ENCODE data around the gene DLG2. TPM values are rescaled to one million over a fixed set of nuclear protein-coding genes. Genes with fewer than 3 reads are reported as not detected.

The DLG2 gene
- total and polyA plus RNA-seq, 3 experiments from 2014 or later, result 0.81 to 1.5 (median 1.3) TPM

DNA sequence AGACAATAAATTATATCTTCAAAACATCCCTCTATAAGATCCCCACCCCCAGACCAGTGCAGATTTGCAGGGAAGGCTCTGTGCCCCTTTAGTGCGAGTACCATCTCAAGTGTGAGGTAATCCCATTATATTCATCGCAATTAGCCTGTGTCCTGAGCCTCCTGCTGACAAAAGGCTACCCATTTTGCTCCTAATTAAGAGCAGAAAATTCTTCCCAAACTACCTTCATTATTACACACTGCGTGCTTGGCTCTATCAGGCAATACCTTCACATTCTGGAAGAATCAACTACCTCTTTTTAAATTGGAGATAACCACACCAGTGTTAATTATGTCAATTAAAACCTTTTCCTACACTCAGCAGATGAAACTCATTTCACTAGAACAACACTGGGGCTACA lies 1207.5 kb downstream of the DLG2 start:
- H3K36me3 ChIP-seq (ENCODE audit: insufficient read depth, low read length), result no peaks in the 10 kb centered on the region
- Mint-ChIP-seq H3K27ac (no peak overlapping the region), H3K4me3 (no peak overlapping the region), H3K27me3 (no peaks in the 10 kb centered on the region), H3K36me3 (no peaks in the 10 kb centered on the region), H3K9me3 (peaks cover 7 to 48% (median 14%) of the 10 kb centered on the region in 5 donors), H3K4me1 (no peaks in the 10 kb centered on the region)
- no peaks in the 10 kb centered on the region for H3K4me1 ChIP-seq (ENCODE audit: insufficient read depth, low read length)
- no peak for DNase-seq
- no peaks in the 10 kb centered on the region for H3K9me3 ChIP-seq (ENCODE audit: low read length)
- ChIA-PET CTCF (no interaction called here), POLR2A (no interaction called here)
- H3K27ac ChIP-seq (ENCODE audit: low read depth, low read length), result no peak overlapping the region
- no peaks in the 10 kb centered on the region for H3K27me3 ChIP-seq (ENCODE audit: insufficient read depth, low read length, poor library complexity, severe bottlenecking)
- H3K4me3 ChIP-seq (ENCODE audit: low read length), result no peak overlapping the region

DNA sequence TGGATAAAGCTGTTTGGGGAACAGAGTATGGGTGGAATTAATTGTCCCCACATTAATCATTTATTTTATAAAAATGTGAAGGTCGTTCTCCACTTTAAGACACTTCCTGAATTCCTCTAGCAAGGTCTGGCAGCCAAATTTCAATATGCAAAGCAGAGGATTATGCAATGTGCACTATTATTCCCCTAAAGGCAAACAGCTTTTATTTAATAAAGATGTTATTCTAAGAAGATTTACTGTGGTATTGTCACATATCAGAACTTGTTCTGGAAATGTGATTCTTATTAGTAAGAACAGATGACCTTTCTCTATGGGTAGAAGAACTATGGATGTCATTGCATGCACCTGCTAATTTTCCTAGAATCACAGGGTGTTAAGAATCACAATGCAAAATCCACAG lies 1212.2 kb downstream of the DLG2 start:
- Histone ChIP-seq H3K9me3 (ENCODE audit: low read length) (no peaks in the 10 kb centered on the region), H3K4me3 (ENCODE audit: low read length) (no peak overlapping the region), H3K27me3 (ENCODE audit: insufficient read depth, low read length, poor library complexity, severe bottlenecking) (no peaks in the 10 kb centered on the region), H3K36me3 (ENCODE audit: insufficient read depth, low read length) (no peaks in the 10 kb centered on the region), H3K4me1 (ENCODE audit: insufficient read depth, low read length) (no peaks in the 10 kb centered on the region), H3K27ac (ENCODE audit: low read depth, low read length) (no peak overlapping the region)
- no peaks in the 10 kb centered on the region for H3K4me1 Mint-ChIP-seq
- DNase-seq, result no peak
- no peaks in the 10 kb centered on the region for H3K36me3 Mint-ChIP-seq
- ChIA-PET POLR2A (no interaction called here), CTCF (no interaction called here)
- no peak overlapping the region for H3K4me3 Mint-ChIP-seq
- peaks cover 4 to 42% (median 12%) of the 10 kb centered on the region in 5 donors for H3K9me3 Mint-ChIP-seq
- H3K27ac Mint-ChIP-seq, result no peak overlapping the region
- no peaks in the 10 kb centered on the region for H3K27me3 Mint-ChIP-seq

DNA sequence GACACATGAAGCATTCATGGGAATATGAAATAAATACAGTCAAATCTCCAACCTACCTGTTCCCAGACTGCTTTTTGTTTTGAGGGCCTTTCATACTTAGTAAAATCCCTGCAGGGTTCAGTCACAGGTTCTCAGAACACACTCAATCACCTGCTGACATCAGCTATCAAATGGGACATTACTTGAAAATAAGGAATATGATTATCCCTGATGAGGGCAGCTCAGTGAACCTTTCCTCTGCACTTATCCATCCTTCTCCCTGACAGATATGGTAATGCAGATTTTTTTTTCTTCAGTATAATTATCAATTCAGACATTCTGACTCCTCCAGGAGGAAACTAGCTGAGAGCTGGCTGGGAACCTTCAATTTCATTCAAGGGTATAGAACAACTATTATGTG lies 1213.6 kb downstream of the DLG2 start:
- H3K4me3 Mint-ChIP-seq, result no peak overlapping the region
- no peaks in the 10 kb centered on the region for H3K36me3 Mint-ChIP-seq
- H3K9me3 Mint-ChIP-seq, result peaks cover 5 to 40% (median 17%) of the 10 kb centered on the region in 5 donors
- H3K27me3 ChIP-seq (ENCODE audit: insufficient read depth, low read length, poor library complexity, severe bottlenecking), result no peaks in the 10 kb centered on the region
- DNase-seq, result no peak
- ChIA-PET POLR2A (no interaction called here), CTCF (no interaction called here)
- H3K27ac Mint-ChIP-seq, result no peak overlapping the region
- H3K4me1 ChIP-seq (ENCODE audit: insufficient read depth, low read length), result no peaks in the 10 kb centered on the region
- no peaks in the 10 kb centered on the region for H3K36me3 ChIP-seq (ENCODE audit: insufficient read depth, low read length)
- no peak overlapping the region for H3K27ac ChIP-seq (ENCODE audit: low read depth, low read length)
- no peaks in the 10 kb centered on the region for H3K27me3 Mint-ChIP-seq
- H3K4me3 ChIP-seq (ENCODE audit: low read length), result no peak overlapping the region
- no peaks in the 10 kb centered on the region for H3K9me3 ChIP-seq (ENCODE audit: low read length)
- no peaks in the 10 kb centered on the region for H3K4me1 Mint-ChIP-seq

DNA sequence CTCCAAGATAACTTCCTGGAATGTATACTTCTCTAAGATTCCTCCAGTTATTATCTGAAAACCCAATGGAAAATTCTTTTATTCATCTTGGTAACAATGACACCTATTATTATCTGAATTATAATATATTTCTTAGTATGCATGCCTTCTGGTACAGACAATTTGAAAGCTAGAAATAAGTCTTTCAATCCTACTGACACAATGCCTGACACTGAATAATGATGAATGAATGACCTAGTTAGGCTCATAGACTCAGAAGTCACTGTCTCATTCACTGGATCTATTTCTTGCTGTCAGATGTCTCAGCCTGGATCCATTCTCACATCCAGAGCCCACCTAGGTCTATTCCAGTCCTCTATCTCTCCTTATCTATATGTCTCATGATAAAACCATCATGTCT lies 1214.3 kb downstream of the DLG2 start:
- Mint-ChIP-seq H3K36me3 (no peaks in the 10 kb centered on the region), H3K4me3 (no peak overlapping the region), H3K4me1 (no peaks in the 10 kb centered on the region), H3K9me3 (peaks cover 5 to 38% (median 16%) of the 10 kb centered on the region in 5 donors), H3K27ac (no peak overlapping the region), H3K27me3 (no peaks in the 10 kb centered on the region)
- POLR2A ChIA-PET, result no interaction called here
- H3K4me1 ChIP-seq (ENCODE audit: insufficient read depth, low read length), result no peaks in the 10 kb centered on the region
- no peak overlapping the region for H3K4me3 ChIP-seq (ENCODE audit: low read length)
- no peaks in the 10 kb centered on the region for H3K36me3 ChIP-seq (ENCODE audit: insufficient read depth, low read length)
- no peaks in the 10 kb centered on the region for H3K9me3 ChIP-seq (ENCODE audit: low read length)
- CTCF ChIA-PET, result no interaction called here
- DNase-seq, result no peak
- no peaks in the 10 kb centered on the region for H3K27me3 ChIP-seq (ENCODE audit: insufficient read depth, low read length, poor library complexity, severe bottlenecking)
- no peak overlapping the region for H3K27ac ChIP-seq (ENCODE audit: low read depth, low read length)

DNA sequence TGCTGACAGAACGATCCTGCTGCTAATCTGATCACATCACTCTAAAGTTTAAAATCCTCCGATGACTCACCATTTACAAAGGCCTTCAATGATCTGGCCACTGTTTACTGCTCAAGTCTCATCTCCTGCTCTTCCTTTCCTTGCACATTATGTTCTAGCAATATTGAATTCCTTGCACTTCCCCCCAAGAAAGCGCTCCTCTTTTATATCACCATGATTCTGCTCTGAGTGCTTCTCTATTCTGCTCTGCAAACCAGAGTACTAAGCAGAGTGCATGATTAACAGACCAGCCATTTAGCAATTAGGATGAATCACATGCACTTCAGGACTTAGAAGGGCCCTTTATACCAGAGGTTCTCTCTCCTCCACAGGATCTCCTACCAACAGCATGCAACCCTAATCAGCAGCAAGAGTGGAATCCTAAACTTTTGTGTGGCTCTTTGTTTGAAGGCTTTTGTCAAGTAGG lies 1218.2 kb downstream of the DLG2 start:
- Histone ChIP-seq H3K9me3 (ENCODE audit: low read length) (no peaks in the 10 kb centered on the region), H3K36me3 (ENCODE audit: insufficient read depth, low read length) (no peaks in the 10 kb centered on the region), H3K27me3 (ENCODE audit: insufficient read depth, low read length, poor library complexity, severe bottlenecking) (no peaks in the 10 kb centered on the region), H3K4me1 (ENCODE audit: insufficient read depth, low read length) (no peaks in the 10 kb centered on the region), H3K27ac (ENCODE audit: low read depth, low read length) (no peak overlapping the region), H3K4me3 (ENCODE audit: low read length) (no peak overlapping the region)
- H3K9me3 Mint-ChIP-seq, result peaks cover 8 to 24% (median 17%) of the 10 kb centered on the region in 5 donors
- H3K36me3 Mint-ChIP-seq, result no peaks in the 10 kb centered on the region
- DNase-seq, result no peak
- no peak overlapping the region for H3K4me3 Mint-ChIP-seq
- H3K4me1 Mint-ChIP-seq, result no peaks in the 10 kb centered on the region
- CTCF ChIA-PET, result no interaction called here
- H3K27me3 Mint-ChIP-seq, result no peaks in the 10 kb centered on the region
- H3K27ac Mint-ChIP-seq, result no peak overlapping the region
- POLR2A ChIA-PET, result no interaction called here

DNA sequence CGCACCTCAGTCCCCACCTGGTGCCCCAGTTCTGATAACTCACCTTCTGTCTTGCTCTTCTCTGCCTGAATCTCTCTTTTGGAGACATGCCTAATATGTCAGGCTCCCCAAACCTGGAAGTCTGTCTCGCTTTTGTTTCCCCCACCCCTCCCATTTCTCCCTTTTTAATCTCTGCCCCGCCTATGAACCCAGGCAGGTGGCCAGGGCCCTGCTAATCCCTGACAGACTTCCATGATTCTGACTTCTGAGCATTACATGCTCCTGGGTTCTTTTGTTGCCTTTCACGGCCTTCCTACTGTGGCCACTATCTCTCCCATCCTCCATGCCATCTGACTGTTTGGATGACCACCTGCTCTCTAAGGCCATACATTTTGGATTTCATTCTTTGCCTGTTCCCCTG lies 1220.1 kb downstream of the DLG2 start:
- Histone ChIP-seq H3K4me1 (ENCODE audit: insufficient read depth, low read length) (no peaks in the 10 kb centered on the region), H3K9me3 (ENCODE audit: low read length) (no peaks in the 10 kb centered on the region), H3K4me3 (ENCODE audit: low read length) (no peak overlapping the region), H3K27ac (ENCODE audit: low read depth, low read length) (no peak overlapping the region), H3K27me3 (ENCODE audit: insufficient read depth, low read length, poor library complexity, severe bottlenecking) (no peaks in the 10 kb centered on the region), H3K36me3 (ENCODE audit: insufficient read depth, low read length) (no peaks in the 10 kb centered on the region)
- CTCF ChIA-PET, result no interaction called here
- Mint-ChIP-seq H3K27me3 (no peaks in the 10 kb centered on the region), H3K36me3 (no peaks in the 10 kb centered on the region), H3K9me3 (peaks cover 9 to 22% (median 11%) of the 10 kb centered on the region in 5 donors), H3K27ac (no peak overlapping the region), H3K4me1 (no peaks in the 10 kb centered on the region), H3K4me3 (no peak overlapping the region)
- POLR2A ChIA-PET, result no interaction called here
- no peak for DNase-seq

DNA sequence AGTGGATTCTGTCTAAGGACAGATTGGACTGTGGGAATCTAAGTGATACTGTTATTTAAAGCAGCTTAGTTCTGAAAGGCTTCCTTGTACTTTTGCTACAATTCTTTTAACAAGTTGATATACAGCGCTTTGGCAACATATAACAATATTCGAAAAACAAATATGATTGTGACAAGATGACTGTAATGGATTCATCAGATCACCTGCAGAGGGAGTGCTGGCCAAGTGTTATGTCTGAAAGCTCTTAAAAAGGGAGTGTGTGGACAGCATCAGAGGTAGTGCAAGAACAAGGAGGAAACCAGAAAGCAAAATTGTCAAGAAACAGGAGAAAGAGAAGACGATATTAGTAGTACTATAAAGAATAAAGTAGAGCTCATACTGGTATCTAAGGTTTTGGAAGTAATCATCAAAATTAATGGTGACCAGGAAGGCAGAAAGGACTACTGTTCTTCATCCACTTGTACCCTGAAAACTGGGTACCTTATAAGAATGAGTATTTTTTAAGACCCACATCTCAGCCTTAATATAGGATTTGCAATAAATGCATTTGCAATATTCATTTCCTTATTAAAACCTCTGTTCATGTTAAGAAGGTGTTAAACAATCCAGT lies 1229.0 kb downstream of the DLG2 start:
- Mint-ChIP-seq H3K4me3 (no peak overlapping the region), H3K27me3 (no peaks in the 10 kb centered on the region), H3K36me3 (no peaks in the 10 kb centered on the region), H3K4me1 (no peaks in the 10 kb centered on the region), H3K9me3 (peaks cover 3 to 16% (median 9%) of the 10 kb centered on the region in 5 donors), H3K27ac (no peak overlapping the region)
- Histone ChIP-seq H3K4me3 (ENCODE audit: low read length) (no peak overlapping the region), H3K9me3 (ENCODE audit: low read length) (no peaks in the 10 kb centered on the region), H3K36me3 (ENCODE audit: insufficient read depth, low read length) (no peaks in the 10 kb centered on the region), H3K27ac (ENCODE audit: low read depth, low read length) (no peak overlapping the region), H3K27me3 (ENCODE audit: insufficient read depth, low read length, poor library complexity, severe bottlenecking) (no peaks in the 10 kb centered on the region), H3K4me1 (ENCODE audit: insufficient read depth, low read length) (no peaks in the 10 kb centered on the region)
- ChIA-PET CTCF (no interaction called here), POLR2A (no interaction called here)
- no peak for DNase-seq

DNA sequence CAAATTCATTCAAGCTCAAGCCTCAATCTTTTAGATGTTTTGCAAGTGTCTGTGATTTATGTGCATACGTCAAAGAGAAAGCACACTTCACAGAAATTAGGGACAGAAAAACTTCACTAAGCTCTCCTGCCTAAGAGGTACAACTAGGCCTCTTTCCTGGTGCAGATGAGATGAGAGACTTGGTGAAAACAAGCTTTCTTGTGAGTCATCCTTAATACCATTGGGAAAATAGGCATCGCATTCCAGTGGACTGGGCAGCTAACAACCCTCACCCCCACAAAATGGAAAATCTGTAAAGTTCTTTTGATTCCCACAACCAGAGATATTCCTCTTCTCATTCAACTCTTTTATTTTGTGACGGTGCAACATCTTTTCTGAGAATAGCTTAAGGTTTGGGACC lies 1230.6 kb downstream of the DLG2 start:
- Histone ChIP-seq H3K4me1 (ENCODE audit: insufficient read depth, low read length) (no peaks in the 10 kb centered on the region), H3K27ac (ENCODE audit: low read depth, low read length) (no peak overlapping the region), H3K36me3 (ENCODE audit: insufficient read depth, low read length) (no peaks in the 10 kb centered on the region), H3K27me3 (ENCODE audit: insufficient read depth, low read length, poor library complexity, severe bottlenecking) (no peaks in the 10 kb centered on the region), H3K4me3 (ENCODE audit: low read length) (no peak overlapping the region), H3K9me3 (ENCODE audit: low read length) (no peaks in the 10 kb centered on the region)
- POLR2A ChIA-PET, result no interaction called here
- Mint-ChIP-seq H3K9me3 (peaks cover 5 to 17% (median 9%) of the 10 kb centered on the region in 5 donors), H3K4me3 (no peak overlapping the region), H3K4me1 (no peaks in the 10 kb centered on the region), H3K27ac (no peak overlapping the region), H3K36me3 (no peaks in the 10 kb centered on the region), H3K27me3 (no peaks in the 10 kb centered on the region)
- CTCF ChIA-PET, result no interaction called here
- no peak for DNase-seq
